Measurements from ENCODE around the gene INAFM2. TPM values are rescaled to one million over a fixed set of nuclear protein-coding genes. Genes with fewer than 3 reads are reported as not detected.

Gene INAFM2
- total and polyA plus RNA-seq, 2 experiments from 2014 or later, result 18.1 to 32.7 TPM

DNA sequence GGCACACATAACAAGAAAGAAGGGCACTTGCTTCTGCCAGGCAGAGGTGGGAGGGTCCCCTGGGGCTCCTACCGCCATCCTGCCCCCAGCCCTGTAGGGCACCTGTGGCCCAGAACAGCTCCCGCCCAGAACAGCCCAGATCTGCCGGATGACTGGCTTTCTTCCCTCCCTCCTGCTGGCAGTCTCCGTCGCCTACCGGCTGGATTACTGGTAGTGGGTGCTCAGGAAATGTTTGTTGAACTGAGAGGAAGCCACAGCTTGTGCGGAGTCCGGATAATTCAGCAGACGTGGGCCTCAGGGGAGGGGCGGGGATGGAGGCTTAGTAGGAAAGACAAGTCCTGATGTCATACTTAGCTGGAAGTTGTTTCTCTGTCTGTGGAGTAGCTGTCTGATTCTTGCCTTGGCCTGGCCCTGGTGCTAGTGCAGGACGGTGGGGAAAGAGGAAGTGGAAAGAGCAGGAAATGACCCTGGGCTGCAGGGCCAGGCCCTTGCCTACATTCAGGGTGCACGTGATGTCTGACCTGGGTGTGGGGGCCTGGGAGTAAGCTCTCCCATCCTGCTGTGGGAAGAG, 10.5 kb downstream of the INAFM2 start (continued):
- no peak for TF ChIP-seq CTCF (conservative IDR thresholded peaks at IDR 0.05; ENCODE audit: low read depth in 2 of 2)
- no peak for TF ChIP-seq ZNF114 (CRISPR knock-in tag; IDR thresholded peaks at IDR 0.05)
- no peak for TF ChIP-seq POLR2AphosphoS5 (IDR thresholded peaks at IDR 0.05; ENCODE audit: low read depth)
- no peak for TF ChIP-seq REST (IDR thresholded peaks at IDR 0.05; ENCODE audit: unreplicated experiment)
- TF ChIP-seq EZH2 (IDR thresholded peaks at IDR 0.05; ENCODE audit: low read depth, unreplicated experiment), result no peak
- TF ChIP-seq ZNF331 (CRISPR knock-in tag; IDR thresholded peaks at IDR 0.05; ENCODE audit: low read depth), result no peak
- no peak for TF ChIP-seq CREB1 (CRISPR knock-in tag; IDR thresholded peaks at IDR 0.05; ENCODE audit: low read depth)

DNA sequence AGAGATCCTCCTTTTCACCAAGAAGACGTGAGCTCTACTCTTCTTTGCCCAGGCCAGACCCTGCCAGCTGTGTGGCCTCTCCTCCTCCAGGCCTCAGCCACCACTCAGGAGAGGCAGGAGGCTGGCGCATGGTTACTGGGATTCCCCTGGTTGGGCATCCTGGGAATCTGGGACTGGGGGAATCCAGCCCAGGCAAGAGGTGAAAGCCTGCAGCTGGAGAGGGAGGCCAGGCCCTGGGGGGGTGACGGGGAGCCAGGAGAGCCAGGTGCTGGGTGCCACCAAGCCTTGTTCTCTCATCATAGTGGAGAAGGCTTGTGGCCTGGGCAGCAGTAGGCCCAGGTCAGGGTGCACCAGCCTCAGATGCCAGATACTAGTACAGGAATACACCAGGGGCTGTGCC, 11.0 kb downstream of the INAFM2 start:
- Histone ChIP-seq H2AFZ (no peak overlapping the region), H3K27me3 (ENCODE audit: insufficient read depth) (no peaks in the 10 kb centered on the region), H3K9me2 (ENCODE audit: insufficient read depth) (0 out of 2 replicates have a peak, but pooled peaks cover 2% of the 10 kb centered on the region), H3K27ac (ENCODE audit: low read depth) (no peak overlapping the region), H3F3A (replicated peaks; ENCODE audit: low read depth) (0 out of 2 replicates have a peak, but pooled peaks cover 4% of the 10 kb centered on the region), H4K20me1 (replicated peaks; ENCODE audit: insufficient read depth) (no peaks in the 10 kb centered on the region), H3K36me3 (ENCODE audit: insufficient read depth) (no peaks in the 10 kb centered on the region), H3K79me2 (replicated peaks; ENCODE audit: insufficient read depth) (no peaks in the 10 kb centered on the region; the same call in 1 of the 2 replicates), H3K4me3 (no peak overlapping the region), H3K4me2 (no peak overlapping the region), H3K4me1 (ENCODE audit: insufficient read depth) (peaks cover 5% of the 10 kb centered on the region; the same call in 1 of the 2 replicates)
- no peak for ATAC-seq
- no peak for DNase-seq (ENCODE audit: low spot score)
- no peak for TF ChIP-seq STAT1 (IDR thresholded peaks at IDR 0.05; ENCODE audit: unreplicated experiment)
- Mint-ChIP-seq H3K36me3 (ENCODE audit: low read depth) (peaks cover 7% of the 10 kb centered on the region), H3K27ac (no peak overlapping the region), H3K9me3 (no peaks in the 10 kb centered on the region), H3K4me3 (no peak overlapping the region), H3K27me3 (ENCODE audit: insufficient read depth, low read depth, poor library complexity) (peaks cover 20% of the 10 kb centered on the region), H3K4me1 (peaks cover 41% of the 10 kb centered on the region)

Measured in GM23338 (cell line).